Peyer's patch (tissue), 4 donors: Measurements from ENCODE around the gene CLCNKB. TPM values are rescaled to one million over a fixed set of nuclear protein-coding genes. Genes with fewer than 3 reads are reported as not detected.
"Not testable (repeated sequence)": the region's sequence is repeated elsewhere in the genome, so short reads cannot be mapped to it uniquely, and the experiment has no call there.

Experiments
- DNase-seq, 3 donors: peaks; one replicate each; pipeline ENCODE4 v3.0.0-alpha.2; 2017 to 2019
- H3K27ac ChIP-seq, 4 donors: fragments of 200-600 bp; sonication (generic); one replicate each; pipeline ENCODE4 v1.5.1; 2016 to 2019
- H3K27me3 ChIP-seq, 2 donors: fragments of 200-600 bp; sonication (generic); one replicate each; pipeline ENCODE4 v1.5.1; 2019
- H3K36me3 ChIP-seq, 3 donors: fragments of 200-600 bp; sonication (generic); one replicate each; pipeline ENCODE4 v1.5.1; 2016 to 2019
- H3K4me1 ChIP-seq, 4 donors: fragments of 200-600 bp; sonication (generic); one replicate each; pipeline ENCODE4 v1.5.1; 2016 to 2019
- H3K4me3 ChIP-seq, 4 donors: fragments of 200-600 bp; sonication (generic); 1 replicate in 3 of 4; 2 replicates in 1 of 4; pipeline ENCODE4 v1.5.1; 2016 to 2019; ENCODE audit warnings: mild to moderate bottlenecking in 1 of 4
- H3K9me3 ChIP-seq, 4 donors: fragments of 200-600 bp; sonication (generic); one replicate each; pipeline ENCODE4 v1.5.1; 2016 to 2019; ENCODE audit warnings: mild to moderate bottlenecking in 1 of 4
- POLR2A ChIP-seq, 2 donors: fragments of 450-650 bp; IDR thresholded peaks; one replicate each; pipeline ENCODE4 v1.5.1; 2017; ENCODE audit warnings: antibody characterized with exemption in 2 of 2, mild to moderate bottlenecking in 2 of 2, moderate library complexity in 2 of 2
- total RNA-seq, 4 donors: library from RNA; depleted of rRNA; stranded (reverse); fragments of >200 nt; gene quantifications; one replicate each; pipeline ENCODE4 v1.1.0, GENCODE V29; 2016
- TF ChIP-seq, protein P1 (sequence below), 6 experiments: fragments of 450-650 bp in 4 of 6; fragments of 200-600 bp in 2 of 6; sonication (generic) in 1 of 6; IDR thresholded peaks; one replicate each; pipeline ENCODE4 v1.5.1; 2017 to 2019; ENCODE audit warnings: antibody characterized with exemption in 6 of 6, mild to moderate bottlenecking in 3 of 6, moderate library complexity in 1 of 6

CLCNKB gene
- total RNA-seq, 4 donors from 2014 or later = not detected

DNA sequence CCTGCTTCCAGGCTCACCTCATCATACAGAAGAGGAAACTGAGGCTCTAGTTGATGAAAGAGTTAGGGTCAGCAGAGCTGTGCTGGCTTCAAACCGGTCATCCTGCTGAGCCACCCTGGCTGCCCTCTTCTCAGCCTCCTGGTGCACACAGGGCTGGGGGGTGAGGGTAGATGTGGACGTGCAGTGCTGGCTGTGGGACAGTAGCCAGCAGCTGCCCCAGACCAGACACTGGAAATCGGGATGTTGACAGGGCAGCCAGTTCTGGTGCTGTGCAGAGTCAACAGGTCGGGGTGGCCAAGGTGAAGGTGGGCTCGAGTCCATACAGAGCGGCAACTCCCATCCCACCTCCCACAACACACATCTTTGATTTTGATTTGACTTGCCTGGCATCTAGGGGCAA lies 23.3 kb upstream of the CLCNKB start:
- DNase-seq = no peak

DNA sequence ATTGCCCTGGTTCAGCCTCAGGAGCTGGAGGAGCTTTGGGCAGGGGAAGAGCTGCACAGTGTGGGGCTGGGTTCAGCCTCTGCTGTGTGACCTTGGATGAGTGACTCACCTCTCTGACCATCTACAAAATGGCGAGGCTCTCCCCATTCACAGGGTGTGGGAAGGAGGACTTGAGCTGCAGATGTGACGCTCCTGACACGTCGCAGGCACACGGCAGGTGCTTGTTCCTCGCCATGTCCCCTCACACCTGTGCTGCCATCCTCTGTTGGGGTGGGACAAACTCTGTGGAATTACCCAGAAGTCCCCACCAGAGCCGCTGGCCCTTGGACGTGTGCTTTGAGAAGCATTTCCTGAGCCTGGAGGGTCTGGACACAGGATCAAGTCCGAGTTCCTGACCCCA lies 22.7 kb upstream of the CLCNKB start:
- not testable (repeated sequence) for H3K27me3 ChIP-seq, H3K36me3 ChIP-seq, H3K27ac ChIP-seq, H3K9me3 ChIP-seq, H3K4me1 ChIP-seq, H3K4me3 ChIP-seq, DNase-seq

More for the DNA sequence above, 23.3 kb upstream of the CLCNKB start:
- Histone ChIP-seq H3K4me1 (no peaks in the 10 kb centered on the region), H3K27me3 (no peaks in the 10 kb centered on the region), H3K27ac (peak overlapping the region in 1 of 4 donors; percentile 81), H3K36me3 (no peaks in the 10 kb centered on the region), H3K4me3 (no peak overlapping the region), H3K9me3 (no peaks in the 10 kb centered on the region)
- TF ChIP-seq POLR2A (IDR thresholded peaks at IDR 0.05) = no peak
- TF ChIP-seq, protein P1, sequence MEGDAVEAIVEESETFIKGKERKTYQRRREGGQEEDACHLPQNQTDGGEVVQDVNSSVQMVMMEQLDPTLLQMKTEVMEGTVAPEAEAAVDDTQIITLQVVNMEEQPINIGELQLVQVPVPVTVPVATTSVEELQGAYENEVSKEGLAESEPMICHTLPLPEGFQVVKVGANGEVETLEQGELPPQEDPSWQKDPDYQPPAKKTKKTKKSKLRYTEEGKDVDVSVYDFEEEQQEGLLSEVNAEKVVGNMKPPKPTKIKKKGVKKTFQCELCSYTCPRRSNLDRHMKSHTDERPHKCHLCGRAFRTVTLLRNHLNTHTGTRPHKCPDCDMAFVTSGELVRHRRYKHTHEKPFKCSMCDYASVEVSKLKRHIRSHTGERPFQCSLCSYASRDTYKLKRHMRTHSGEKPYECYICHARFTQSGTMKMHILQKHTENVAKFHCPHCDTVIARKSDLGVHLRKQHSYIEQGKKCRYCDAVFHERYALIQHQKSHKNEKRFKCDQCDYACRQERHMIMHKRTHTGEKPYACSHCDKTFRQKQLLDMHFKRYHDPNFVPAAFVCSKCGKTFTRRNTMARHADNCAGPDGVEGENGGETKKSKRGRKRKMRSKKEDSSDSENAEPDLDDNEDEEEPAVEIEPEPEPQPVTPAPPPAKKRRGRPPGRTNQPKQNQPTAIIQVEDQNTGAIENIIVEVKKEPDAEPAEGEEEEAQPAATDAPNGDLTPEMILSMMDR (IDR thresholded peaks at IDR 0.05) = no peak

DNA sequence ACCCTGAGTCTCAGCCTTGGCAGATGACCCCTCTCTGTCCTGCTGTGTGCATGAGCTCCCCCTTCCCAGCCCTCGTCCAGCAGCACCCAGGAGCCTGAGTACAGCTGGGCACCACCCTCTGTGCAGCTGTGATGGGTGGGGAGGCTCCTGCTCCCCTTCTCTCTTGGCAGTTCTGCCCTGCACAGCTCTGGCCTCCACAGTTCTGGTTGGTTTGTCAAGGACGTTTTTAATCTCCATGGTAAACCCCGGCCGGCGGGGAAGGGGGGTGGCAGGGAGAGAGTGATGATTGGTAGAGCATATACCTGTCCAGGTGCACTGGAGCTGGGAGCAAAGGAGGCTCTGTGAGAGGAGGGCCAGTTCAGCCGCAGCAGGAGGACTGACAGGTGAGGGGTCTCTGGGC lies 21.9 kb upstream of the CLCNKB start, which contains the start of gene CLCNKA:
CLCNKA (plus strand) TSS at position 356 of the 400 bp plus-strand sequence. CDS start 584 bp downstream, outside the sequence.
- Histone ChIP-seq H3K27ac (no peak within 1 kb of the TSS), H3K27me3 (no peaks in the 10 kb centered on the region), H3K9me3 (no peaks in the 10 kb centered on the region), H3K4me3 (no peak within 1 kb of the TSS), H3K36me3 (no peaks in the 10 kb centered on the region), H3K4me1 (peaks cover 0 to 3% (median under 1%) of the 10 kb centered on the region in 4 donors)
- no peak for DNase-seq
- no peak for TF ChIP-seq POLR2A (IDR thresholded peaks at IDR 0.05)
- TF ChIP-seq, protein P1 (IDR thresholded peaks at IDR 0.05) = no peak

DNA sequence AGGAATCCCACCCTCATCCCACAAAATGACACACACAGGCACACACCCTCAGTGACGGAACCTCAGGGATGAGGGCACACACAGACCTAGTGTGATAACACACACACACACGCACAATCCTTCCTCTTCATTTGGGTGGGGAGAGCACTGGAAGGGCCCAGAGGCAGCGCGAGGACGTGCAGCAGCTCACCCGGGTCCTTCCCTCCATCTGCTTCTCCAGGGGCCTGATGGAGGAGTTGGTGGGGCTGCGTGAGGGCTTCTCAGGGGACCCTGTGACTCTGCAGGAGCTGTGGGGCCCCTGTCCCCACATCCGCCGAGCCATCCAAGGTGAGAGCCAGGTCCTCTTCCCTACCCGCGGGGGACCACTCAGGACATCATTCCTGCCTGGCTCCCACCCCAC lies 21.2 kb upstream of the CLCNKB start:
- peaks cover 0 to 10% (median 7%) of the 10 kb centered on the region in 4 donors for H3K4me1 ChIP-seq
- no peaks in the 10 kb centered on the region for H3K27me3 ChIP-seq
- DNase-seq = no peak
- H3K27ac ChIP-seq = no peak overlapping the region
- H3K4me3 ChIP-seq = no peak overlapping the region
- H3K36me3 ChIP-seq = no peaks in the 10 kb centered on the region
- no peak for TF ChIP-seq POLR2A (IDR thresholded peaks at IDR 0.05)
- TF ChIP-seq, protein P1 (IDR thresholded peaks at IDR 0.05) = no peak
- H3K9me3 ChIP-seq = no peaks in the 10 kb centered on the region

DNA sequence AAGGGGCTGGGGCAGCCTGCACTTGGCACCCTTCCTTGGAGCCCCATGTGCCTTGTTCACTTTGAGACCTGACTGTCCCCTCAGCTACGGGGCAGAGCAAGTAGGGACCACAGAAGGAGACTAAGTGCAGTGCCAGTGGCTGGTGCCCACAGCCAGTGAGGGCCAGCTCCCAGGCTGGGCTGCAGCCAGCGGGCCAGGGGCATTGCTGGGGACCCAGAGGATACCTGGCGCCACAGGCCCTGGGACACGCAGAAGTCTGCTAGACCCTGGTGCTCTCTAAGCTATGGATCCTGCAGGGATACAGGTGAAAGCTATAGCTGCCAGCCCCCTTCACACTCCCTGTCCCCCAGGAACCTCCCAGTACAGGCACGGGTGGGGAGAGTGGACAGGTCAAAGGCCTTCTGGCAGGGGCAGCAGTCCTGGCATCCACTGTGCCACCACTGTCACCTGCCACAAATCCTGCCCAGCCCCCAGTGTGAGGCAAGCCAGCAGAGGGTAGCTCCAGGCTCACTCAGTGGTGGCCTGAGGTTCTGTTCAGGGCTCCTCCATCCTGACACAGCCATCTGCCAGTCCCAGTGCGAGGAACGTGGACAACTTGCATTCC lies 20.4 kb upstream of the CLCNKB start:
- Histone ChIP-seq H3K4me1 (peaks cover 0 to 11% (median 7%) of the 10 kb centered on the region in 4 donors), H3K9me3 (no peaks in the 10 kb centered on the region), H3K4me3 (no peak overlapping the region), H3K27me3 (no peaks in the 10 kb centered on the region), H3K36me3 (no peaks in the 10 kb centered on the region), H3K27ac (no peak overlapping the region)
- no peak for DNase-seq
- TF ChIP-seq, protein P1 (IDR thresholded peaks at IDR 0.05) = no peak
- no peak for TF ChIP-seq POLR2A (IDR thresholded peaks at IDR 0.05)

DNA sequence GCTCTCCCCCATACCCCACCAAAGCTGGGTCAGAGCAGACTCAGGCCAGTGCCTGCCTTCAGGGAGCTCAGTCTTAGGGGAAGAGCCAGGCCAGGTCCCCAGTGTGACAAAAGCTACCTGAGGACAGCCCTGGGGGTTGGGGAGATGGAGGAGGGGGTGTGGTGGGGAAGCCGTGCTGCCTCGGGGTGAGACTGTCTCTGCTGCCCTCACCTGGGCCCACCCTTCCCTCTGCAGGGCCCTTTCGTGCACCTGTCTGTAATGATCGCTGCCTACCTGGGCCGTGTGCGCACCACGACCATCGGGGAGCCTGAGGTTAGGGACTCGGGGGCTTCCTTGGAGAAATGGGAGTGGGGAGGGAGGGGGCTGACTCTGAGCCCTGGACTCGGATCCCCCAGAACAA lies 17.3 kb upstream of the CLCNKB start:
- H3K4me1 ChIP-seq = peaks cover 0 to 11% (median 7%) of the 10 kb centered on the region in 4 donors
- not testable (repeated sequence) for H3K9me3 ChIP-seq, H3K4me3 ChIP-seq, H3K36me3 ChIP-seq, H3K27me3 ChIP-seq, H3K27ac ChIP-seq, DNase-seq
